Measurements from ENCODE around the gene CASZ1. TPM values are rescaled to one million over a fixed set of nuclear protein-coding genes. Genes with fewer than 3 reads are reported as not detected.

The CASZ1 gene
- total and polyA plus RNA-seq, 4 donors = 3.4 to 39.0 (median 13.8) TPM

GRCh38 chr1:10691075-10691739 is 105.2 kb downstream of the CASZ1 start:
- Histone ChIP-seq H3K36me3 (ENCODE audit: control insufficient read depth in 1 of 2, insufficient read depth in 2 of 2, low read length in 1 of 2) (no peaks in the 10 kb centered on the region), H3K4me3 (ENCODE audit: low read length in 2 of 2) (no peak overlapping the region), H3K27me3 (ENCODE audit: control insufficient read depth in 1 of 2, insufficient read depth in 2 of 2, low read length in 1 of 2) (no peaks in the 10 kb centered on the region), H3K9me3 (ENCODE audit: control insufficient read depth, low read length) (no peaks in the 10 kb centered on the region), H3K27ac (ENCODE audit: low read depth in 1 of 2, low read length in 2 of 2) (no peak overlapping the region), H3K4me1 (ENCODE audit: control insufficient read depth in 1 of 2, insufficient read depth in 2 of 2, low read length in 2 of 2) (no peaks in the 10 kb centered on the region)
- DNase-seq (no peak), ATAC-seq (ENCODE audit: low FRiP score) (no peak)
- 92 to 94% methylated on average over 17 of the region's 17 CpGs for WGBS, 2 donors
- intact Hi-C loops (cut with DNase I) = loop anchor here (5.0 to 10.0 kb wide), 4 partner anchors 59 to 1106 kb away; partner anchors contain the start of genes CLSTN1 (in 1 of the 2) and TMEM201 (in 1 of the 2)

- Histone ChIP-seq H3K9me3 (ENCODE audit: control insufficient read depth, low read length) (no peaks in the 10 kb centered on the region), H3K4me1 (ENCODE audit: control insufficient read depth in 1 of 2, insufficient read depth in 2 of 2, low read length in 2 of 2) (no peaks in the 10 kb centered on the region), H3K27me3 (ENCODE audit: control insufficient read depth in 1 of 2, insufficient read depth in 2 of 2, low read length in 1 of 2) (no peaks in the 10 kb centered on the region), H3K4me3 (ENCODE audit: low read length in 2 of 2) (no peak overlapping the region), H3K36me3 (ENCODE audit: control insufficient read depth in 1 of 2, insufficient read depth in 2 of 2, low read length in 1 of 2) (no peaks in the 10 kb centered on the region), H3K27ac (ENCODE audit: low read depth in 1 of 2, low read length in 2 of 2) (no peak overlapping the region)
- DNase-seq (no peak), ATAC-seq (ENCODE audit: low FRiP score) (no peak)
- WGBS, 2 donors = 93 to 96% methylated on average over 17 of the region's 17 CpGs
- intact Hi-C loops (cut with DNase I) = loop anchor here (5.0 to 10.0 kb wide), 4 partner anchors 58 to 1106 kb away; partner anchors contain the start of genes CLSTN1 (in 1 of the 2) and TMEM201 (in 1 of the 2)
These were observed 106.0 kb downstream of the CASZ1 start for GRCh38 chr1:10690484-10690883.

GRCh38 chr1:10688409-10688786 is 108.0 kb downstream of the CASZ1 start:
- no peak for ATAC-seq (ENCODE audit: low FRiP score)
- DNase-seq = no peak
- H3K36me3 ChIP-seq (ENCODE audit: control insufficient read depth in 1 of 2, insufficient read depth in 2 of 2, low read length in 1 of 2) = no peaks in the 10 kb centered on the region
- no peaks in the 10 kb centered on the region for H3K27me3 ChIP-seq (ENCODE audit: control insufficient read depth in 1 of 2, insufficient read depth in 2 of 2, low read length in 1 of 2)
- intact Hi-C loops (cut with DNase I) = no loop called here
- H3K27ac ChIP-seq (ENCODE audit: low read depth in 1 of 2, low read length in 2 of 2) = no peak overlapping the region
- no peaks in the 10 kb centered on the region for H3K9me3 ChIP-seq (ENCODE audit: control insufficient read depth, low read length)
- no peaks in the 10 kb centered on the region for H3K4me1 ChIP-seq (ENCODE audit: control insufficient read depth in 1 of 2, insufficient read depth in 2 of 2, low read length in 2 of 2)
- WGBS, 2 donors = 88% methylated on average over 6 to 10 of the region's 10 CpGs
- H3K4me3 ChIP-seq (ENCODE audit: low read length in 2 of 2) = no peak overlapping the region

- 40 to 49% methylated on average over 15 of the region's 15 CpGs for WGBS, 2 donors
- intact Hi-C loops (cut with DNase I) = no loop called here
- DNase-seq (no peak), ATAC-seq (ENCODE audit: low FRiP score) (no peak)
- Histone ChIP-seq H3K4me1 (ENCODE audit: control insufficient read depth in 1 of 2, insufficient read depth in 2 of 2, low read length in 2 of 2) (no peaks in the 10 kb centered on the region), H3K27ac (ENCODE audit: low read depth in 1 of 2, low read length in 2 of 2) (no peak overlapping the region), H3K9me3 (ENCODE audit: control insufficient read depth, low read length) (no peaks in the 10 kb centered on the region), H3K4me3 (ENCODE audit: low read length in 2 of 2) (no peak overlapping the region), H3K36me3 (ENCODE audit: control insufficient read depth in 1 of 2, insufficient read depth in 2 of 2, low read length in 1 of 2) (no peaks in the 10 kb centered on the region), H3K27me3 (ENCODE audit: control insufficient read depth in 1 of 2, insufficient read depth in 2 of 2, low read length in 1 of 2) (no peaks in the 10 kb centered on the region)
These were observed 108.6 kb downstream of the CASZ1 start for GRCh38 chr1:10687782-10688408.

- intact Hi-C loops (cut with DNase I) = no loop called here
- WGBS, 2 donors = 82 to 87% methylated on average over 7 of the region's 7 CpGs
- no peak for DNase-seq
- no peaks in the 10 kb centered on the region for H3K4me1 ChIP-seq (ENCODE audit: control insufficient read depth in 1 of 2, insufficient read depth in 2 of 2, low read length in 2 of 2)
- no peaks in the 10 kb centered on the region for H3K27me3 ChIP-seq (ENCODE audit: control insufficient read depth in 1 of 2, insufficient read depth in 2 of 2, low read length in 1 of 2)
- no peak overlapping the region for H3K27ac ChIP-seq (ENCODE audit: low read depth in 1 of 2, low read length in 2 of 2)
- H3K4me3 ChIP-seq (ENCODE audit: low read length in 2 of 2) = no peak overlapping the region
- H3K9me3 ChIP-seq (ENCODE audit: control insufficient read depth, low read length) = no peaks in the 10 kb centered on the region
- no peak for ATAC-seq (ENCODE audit: low FRiP score)
- no peaks in the 10 kb centered on the region for H3K36me3 ChIP-seq (ENCODE audit: control insufficient read depth in 1 of 2, insufficient read depth in 2 of 2, low read length in 1 of 2)
These were observed 109.2 kb downstream of the CASZ1 start for GRCh38 chr1:10687251-10687651.

- DNase-seq (no peak), ATAC-seq (ENCODE audit: low FRiP score) (no peak)
- Histone ChIP-seq H3K9me3 (ENCODE audit: control insufficient read depth, low read length) (no peaks in the 10 kb centered on the region), H3K4me3 (ENCODE audit: low read length in 2 of 2) (no peak overlapping the region), H3K27ac (ENCODE audit: low read depth in 1 of 2, low read length in 2 of 2) (no peak overlapping the region), H3K4me1 (ENCODE audit: control insufficient read depth in 1 of 2, insufficient read depth in 2 of 2, low read length in 2 of 2) (no peaks in the 10 kb centered on the region), H3K36me3 (ENCODE audit: control insufficient read depth in 1 of 2, insufficient read depth in 2 of 2, low read length in 1 of 2) (no peaks in the 10 kb centered on the region), H3K27me3 (ENCODE audit: control insufficient read depth in 1 of 2, insufficient read depth in 2 of 2, low read length in 1 of 2) (no peaks in the 10 kb centered on the region)
- WGBS, 2 donors = 79 to 80% methylated on average over 20 of the region's 20 CpGs
- intact Hi-C loops (cut with DNase I) = no loop called here
These were observed 109.9 kb downstream of the CASZ1 start for GRCh38 chr1:10686404-10687040.

- H3K36me3 ChIP-seq (ENCODE audit: control insufficient read depth in 1 of 2, insufficient read depth in 2 of 2, low read length in 1 of 2) = no peaks in the 10 kb centered on the region
- H3K4me1 ChIP-seq (ENCODE audit: control insufficient read depth in 1 of 2, insufficient read depth in 2 of 2, low read length in 2 of 2) = no peaks in the 10 kb centered on the region
- no peaks in the 10 kb centered on the region for H3K27me3 ChIP-seq (ENCODE audit: control insufficient read depth in 1 of 2, insufficient read depth in 2 of 2, low read length in 1 of 2)
- WGBS, 2 donors = 69 to 80% methylated on average over 11 of the region's 11 CpGs
- intact Hi-C loops (cut with DNase I) = no loop called here
- no peak overlapping the region for H3K4me3 ChIP-seq (ENCODE audit: low read length in 2 of 2)
- H3K27ac ChIP-seq (ENCODE audit: low read depth in 1 of 2, low read length in 2 of 2) = no peak overlapping the region
- no peak for DNase-seq
- no peaks in the 10 kb centered on the region for H3K9me3 ChIP-seq (ENCODE audit: control insufficient read depth, low read length)
- ATAC-seq (ENCODE audit: low FRiP score) = no peak
These were observed 110.5 kb downstream of the CASZ1 start for GRCh38 chr1:10685808-10686403.

- Histone ChIP-seq H3K27ac (ENCODE audit: low read depth in 1 of 2, low read length in 2 of 2) (no peak overlapping the region), H3K4me3 (ENCODE audit: low read length in 2 of 2) (no peak overlapping the region), H3K36me3 (ENCODE audit: control insufficient read depth in 1 of 2, insufficient read depth in 2 of 2, low read length in 1 of 2) (no peaks in the 10 kb centered on the region), H3K4me1 (ENCODE audit: control insufficient read depth in 1 of 2, insufficient read depth in 2 of 2, low read length in 2 of 2) (no peaks in the 10 kb centered on the region), H3K27me3 (ENCODE audit: control insufficient read depth in 1 of 2, insufficient read depth in 2 of 2, low read length in 1 of 2) (no peaks in the 10 kb centered on the region), H3K9me3 (ENCODE audit: control insufficient read depth, low read length) (no peaks in the 10 kb centered on the region)
- intact Hi-C loops (cut with DNase I) = no loop called here
- DNase-seq (no peak), ATAC-seq (ENCODE audit: low FRiP score) (no peak)
- WGBS, 2 donors = 83 to 89% methylated on average over 15 of the region's 15 CpGs
These were observed 111.1 kb downstream of the CASZ1 start for GRCh38 chr1:10685196-10685807.

All from aorta (tissue), 5 donors.